ENCODE data around the gene SFMBT1.

Gene SFMBT1

GRCh38 chr3:52873433-52874159 lies 172.3 kb downstream of the SFMBT1 start:
- no peaks in the 10 kb centered on the region; the same call in 1 of the 2 replicates for H4K20me1 ChIP-seq (ENCODE audit: control insufficient read depth, insufficient read depth, low read depth, low read length)
- H3K9me2 ChIP-seq (replicated peaks; ENCODE audit: control insufficient read depth, low read length), result no peaks in the 10 kb centered on the region
- H3K27me3 ChIP-seq (ENCODE audit: control insufficient read depth, low read length), result no peaks in the 10 kb centered on the region
- H3K4me3 ChIP-seq (ENCODE audit: low read length), result no peak overlapping the region
- H3K9me3 ChIP-seq (ENCODE audit: control insufficient read depth, insufficient read depth, low read length), result no peaks in the 10 kb centered on the region
- peaks cover 6% of the 10 kb centered on the region for H3K79me2 ChIP-seq (ENCODE audit: control insufficient read depth, low read length)
- H3K4me2 ChIP-seq (ENCODE audit: low read length), result no peak overlapping the region
- H3K27ac ChIP-seq (ENCODE audit: low read depth, low read length), result no peak overlapping the region
- H3F3A ChIP-seq (ENCODE audit: control insufficient read depth, insufficient read depth), result no peaks in the 10 kb centered on the region
- H3K4me1 ChIP-seq (ENCODE audit: control insufficient read depth, low read length), result no peaks in the 10 kb centered on the region
- no peaks in the 10 kb centered on the region for H3K36me3 ChIP-seq (ENCODE audit: control insufficient read depth, low read length)
- no peak for TF ChIP-seq EZH2phosphoT487 (IDR thresholded peaks at IDR 0.05; ENCODE audit: borderline replicate concordance, low read length)
- TF ChIP-seq CTCF (IDR thresholded peaks at IDR 0.05; ENCODE audit: low read depth, low read length, poor library complexity, severe bottlenecking), result no peak

GRCh38 chr3:52872245-52872644 lies 173.6 kb downstream of the SFMBT1 start:
- Histone ChIP-seq H3K79me2 (ENCODE audit: control insufficient read depth, low read length) (peaks cover 9% of the 10 kb centered on the region), H4K20me1 (ENCODE audit: control insufficient read depth, insufficient read depth, low read depth, low read length) (no peaks in the 10 kb centered on the region; the same call in 1 of the 2 replicates), H3F3A (ENCODE audit: control insufficient read depth, insufficient read depth) (no peaks in the 10 kb centered on the region), H3K4me2 (ENCODE audit: low read length) (no peak overlapping the region), H3K4me3 (ENCODE audit: low read length) (no peak overlapping the region), H3K9me2 (replicated peaks; ENCODE audit: control insufficient read depth, low read length) (no peaks in the 10 kb centered on the region), H3K9me3 (ENCODE audit: control insufficient read depth, insufficient read depth, low read length) (no peaks in the 10 kb centered on the region), H3K36me3 (ENCODE audit: control insufficient read depth, low read length) (no peaks in the 10 kb centered on the region), H3K4me1 (ENCODE audit: control insufficient read depth, low read length) (no peaks in the 10 kb centered on the region), H3K27ac (ENCODE audit: low read depth, low read length) (no peak overlapping the region), H3K27me3 (ENCODE audit: control insufficient read depth, low read length) (no peaks in the 10 kb centered on the region)
- TF ChIP-seq CTCF (IDR thresholded peaks at IDR 0.05; ENCODE audit: low read depth, low read length, poor library complexity, severe bottlenecking) (no peak), EZH2phosphoT487 (IDR thresholded peaks at IDR 0.05; ENCODE audit: borderline replicate concordance, low read length) (no peak)

GRCh38 chr3:52871761-52872160 lies 174.1 kb downstream of the SFMBT1 start:
- TF ChIP-seq CTCF (IDR thresholded peaks at IDR 0.05; ENCODE audit: low read depth, low read length, poor library complexity, severe bottlenecking), result no peak
- TF ChIP-seq EZH2phosphoT487 (IDR thresholded peaks at IDR 0.05; ENCODE audit: borderline replicate concordance, low read length), result no peak
- H3K36me3 ChIP-seq (ENCODE audit: control insufficient read depth, low read length), result no peaks in the 10 kb centered on the region
- no peak overlapping the region for H3K4me2 ChIP-seq (ENCODE audit: low read length)
- no peak overlapping the region for H3K27ac ChIP-seq (ENCODE audit: low read depth, low read length)
- no peaks in the 10 kb centered on the region for H3K9me3 ChIP-seq (ENCODE audit: control insufficient read depth, insufficient read depth, low read length)
- no peaks in the 10 kb centered on the region for H3K27me3 ChIP-seq (ENCODE audit: control insufficient read depth, low read length)
- no peaks in the 10 kb centered on the region for H3F3A ChIP-seq (ENCODE audit: control insufficient read depth, insufficient read depth)
- H3K4me3 ChIP-seq (ENCODE audit: low read length), result no peak overlapping the region
- H3K9me2 ChIP-seq (replicated peaks; ENCODE audit: control insufficient read depth, low read length), result no peaks in the 10 kb centered on the region
- H4K20me1 ChIP-seq (ENCODE audit: control insufficient read depth, insufficient read depth, low read depth, low read length), result no peaks in the 10 kb centered on the region; the same call in 1 of the 2 replicates
- no peaks in the 10 kb centered on the region for H3K4me1 ChIP-seq (ENCODE audit: control insufficient read depth, low read length)
- H3K79me2 ChIP-seq (ENCODE audit: control insufficient read depth, low read length), result peaks cover 9% of the 10 kb centered on the region; the same call in 1 of the 2 replicates
